Tibial artery (tissue), 4 donors: ENCODE data around the gene NRF1.

Source experiments
- DNase-seq, 2 donors: peaks; one replicate each; pipeline ENCODE4 v3.0.0-alpha.2; 2019
- H3K27ac ChIP-seq, 2 donors: fragments of 200-600 bp; sonication (generic) in 1 of 2; 1 replicate in 1 of 2; 2 replicates in 1 of 2; pipeline ENCODE4 v1.5.1; 2018 to 2019; ENCODE audit warnings: mild to moderate bottlenecking in 1 of 2
- H3K27me3 ChIP-seq, 2 donors: fragments of 200-600 bp; sonication (generic) in 1 of 2; one replicate each; pipeline versions ENCODE4 v1.5.1 to v1.6.0; 2016 to 2019
- H3K36me3 ChIP-seq, 3 donors: fragments of 200-600 bp; sonication (generic) in 2 of 3; one replicate each; pipeline ENCODE4 v1.5.1; 2016 to 2019; ENCODE audit warnings: mild to moderate bottlenecking in 2 of 3
- H3K4me1 ChIP-seq, 4 donors: fragments of 200-600 bp; sonication (generic) in 2 of 4; 1 replicate in 3 of 4; 2 replicates in 1 of 4; pipeline ENCODE4 v1.5.1; 2016 to 2019
- H3K4me3 ChIP-seq, 2 donors: fragments of 200-600 bp; sonication (generic) in 1 of 2; 1 replicate in 1 of 2; 2 replicates in 1 of 2; pipeline ENCODE4 v1.5.1; 2018 to 2019; ENCODE audit warnings: mild to moderate bottlenecking in 2 of 2
- H3K9me3 ChIP-seq, 3 donors: fragments of 200-600 bp; sonication (generic) in 1 of 3; one replicate each; pipeline ENCODE4 v1.5.1; 2016 to 2019
- intact Hi-C: fragments of 100-400 bp; cut with DNase I; formaldehyde crosslinking; loops from one replicate; pipeline ENCODE4 v1.15.0; 2023; ENCODE audit warnings: low total_unique reads
- TF ChIP-seq, protein P1 (sequence below), 2 experiments: fragments of 200-600 bp in 1 of 2; fragments of 450-650 bp in 1 of 2; IDR thresholded peaks; one replicate each; pipeline ENCODE4 v1.5.1; 2017 to 2019; ENCODE audit warnings: antibody characterized with exemption in 2 of 2, mild to moderate bottlenecking in 1 of 2, moderate library complexity in 1 of 2

NRF1 gene

DNA sequence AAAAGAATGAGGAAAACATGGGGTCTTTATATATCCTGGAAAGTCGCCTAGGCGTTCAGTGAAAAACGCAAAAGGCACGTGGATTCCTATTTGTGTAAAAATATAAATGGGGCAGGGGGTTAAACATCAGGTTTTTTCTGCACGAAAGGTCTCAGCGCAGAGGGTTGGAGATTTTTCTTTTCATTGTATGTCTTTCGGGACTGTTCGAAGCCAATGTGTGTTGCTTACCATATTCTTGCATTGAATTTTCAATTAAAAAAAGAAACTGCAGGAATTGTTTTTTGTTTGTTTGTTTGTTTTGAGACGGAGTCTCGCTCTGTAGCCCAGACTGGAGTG lies 172.0 kb downstream of the NRF1 start:
- no peak overlapping the region for H3K27ac ChIP-seq
- H3K4me1 ChIP-seq = peaks cover 5 to 73% (median 66%) of the 10 kb centered on the region in 4 donors
- no peak overlapping the region for H3K4me3 ChIP-seq
- TF ChIP-seq, protein P1, sequence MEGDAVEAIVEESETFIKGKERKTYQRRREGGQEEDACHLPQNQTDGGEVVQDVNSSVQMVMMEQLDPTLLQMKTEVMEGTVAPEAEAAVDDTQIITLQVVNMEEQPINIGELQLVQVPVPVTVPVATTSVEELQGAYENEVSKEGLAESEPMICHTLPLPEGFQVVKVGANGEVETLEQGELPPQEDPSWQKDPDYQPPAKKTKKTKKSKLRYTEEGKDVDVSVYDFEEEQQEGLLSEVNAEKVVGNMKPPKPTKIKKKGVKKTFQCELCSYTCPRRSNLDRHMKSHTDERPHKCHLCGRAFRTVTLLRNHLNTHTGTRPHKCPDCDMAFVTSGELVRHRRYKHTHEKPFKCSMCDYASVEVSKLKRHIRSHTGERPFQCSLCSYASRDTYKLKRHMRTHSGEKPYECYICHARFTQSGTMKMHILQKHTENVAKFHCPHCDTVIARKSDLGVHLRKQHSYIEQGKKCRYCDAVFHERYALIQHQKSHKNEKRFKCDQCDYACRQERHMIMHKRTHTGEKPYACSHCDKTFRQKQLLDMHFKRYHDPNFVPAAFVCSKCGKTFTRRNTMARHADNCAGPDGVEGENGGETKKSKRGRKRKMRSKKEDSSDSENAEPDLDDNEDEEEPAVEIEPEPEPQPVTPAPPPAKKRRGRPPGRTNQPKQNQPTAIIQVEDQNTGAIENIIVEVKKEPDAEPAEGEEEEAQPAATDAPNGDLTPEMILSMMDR (IDR thresholded peaks at IDR 0.05) = no peak
- no peak for DNase-seq
- H3K9me3 ChIP-seq = no peaks in the 10 kb centered on the region
- H3K27me3 ChIP-seq = peaks cover 34 to 97% of the 10 kb centered on the region in 2 donors
- no peaks in the 10 kb centered on the region for H3K36me3 ChIP-seq
- intact Hi-C loops = no loop called here

DNA sequence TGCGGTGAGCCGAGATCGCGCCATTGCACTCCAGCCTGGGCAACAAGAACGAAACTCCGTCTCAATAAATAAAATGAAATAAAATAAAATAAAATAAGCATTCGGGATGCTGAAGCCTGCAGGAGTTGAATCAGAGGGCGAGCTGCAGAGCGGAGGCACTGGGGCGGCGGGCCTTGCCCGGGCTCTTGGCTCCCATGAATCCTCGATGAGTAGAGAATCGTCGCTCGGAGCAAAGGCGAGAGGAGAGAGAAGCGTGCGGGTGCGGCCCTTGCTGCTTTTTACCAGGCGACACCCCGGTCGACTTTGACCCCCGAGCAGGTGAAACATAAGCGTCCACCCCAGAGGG lies 172.9 kb downstream of the NRF1 start:
- H3K27me3 ChIP-seq = peaks cover 29 to 95% of the 10 kb centered on the region in 2 donors
- no peaks in the 10 kb centered on the region for H3K9me3 ChIP-seq
- TF ChIP-seq, protein P1 (IDR thresholded peaks at IDR 0.05) = no peak
- no peak overlapping the region for H3K27ac ChIP-seq
- intact Hi-C loops = no loop called here
- H3K4me3 ChIP-seq = no peak overlapping the region
- no peaks in the 10 kb centered on the region for H3K36me3 ChIP-seq
- no peak for DNase-seq
- H3K4me1 ChIP-seq = peaks cover 5 to 64% (median 57%) of the 10 kb centered on the region in 4 donors

DNA sequence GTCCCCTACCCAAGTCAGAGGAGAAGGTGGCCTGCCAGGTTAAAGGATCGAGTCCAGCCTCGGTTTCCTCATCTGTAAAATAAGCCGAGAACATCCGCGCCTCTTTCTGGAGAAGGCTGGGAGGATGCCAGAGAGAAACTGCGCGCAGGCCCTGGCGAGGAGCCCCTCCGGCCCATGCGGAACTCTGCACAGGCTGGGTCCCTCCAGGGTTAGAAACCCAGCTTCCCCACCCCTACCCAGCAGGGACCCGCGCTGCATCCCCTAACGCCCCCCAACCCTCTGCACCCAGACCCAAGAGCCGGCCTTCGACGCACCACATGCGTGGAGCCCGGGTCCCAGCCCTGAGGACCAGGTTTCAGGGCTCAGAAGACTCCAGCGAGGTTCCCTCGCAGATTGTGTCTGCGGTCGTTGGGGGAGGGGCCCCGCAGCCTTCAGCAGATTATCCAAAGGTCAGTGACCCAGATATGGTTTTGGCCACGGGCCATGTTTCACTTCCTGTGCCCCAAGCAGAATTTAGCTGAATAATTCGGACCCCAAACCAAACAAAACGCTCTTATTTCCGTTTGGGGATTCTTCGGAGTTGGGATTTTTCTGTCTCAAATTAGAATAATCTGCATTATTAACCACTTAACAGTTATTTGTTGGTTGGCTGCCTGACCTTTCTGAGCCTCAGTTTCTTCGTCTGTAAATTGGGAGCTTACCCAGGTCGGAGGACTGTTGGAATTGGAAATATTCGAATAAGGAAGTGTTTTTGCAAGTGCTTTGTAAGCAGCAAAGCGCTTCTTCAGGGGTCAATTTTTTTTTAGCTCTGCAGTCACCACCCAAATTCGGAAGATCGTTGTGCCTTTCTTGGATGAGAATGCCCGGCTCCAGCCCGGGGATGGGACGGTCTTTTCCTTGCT lies 173.5 kb downstream of the NRF1 start:
- H3K4me1 ChIP-seq = peaks cover 4 to 58% (median 51%) of the 10 kb centered on the region in 4 donors
- H3K36me3 ChIP-seq = no peaks in the 10 kb centered on the region
- no peak for DNase-seq
- H3K9me3 ChIP-seq = no peaks in the 10 kb centered on the region
- no peak overlapping the region for H3K4me3 ChIP-seq
- no peak overlapping the region for H3K27ac ChIP-seq
- peaks cover 26 to 93% of the 10 kb centered on the region in 2 donors for H3K27me3 ChIP-seq
- TF ChIP-seq, protein P1 (IDR thresholded peaks at IDR 0.05) = no peak
- intact Hi-C loops = no loop called here

DNA sequence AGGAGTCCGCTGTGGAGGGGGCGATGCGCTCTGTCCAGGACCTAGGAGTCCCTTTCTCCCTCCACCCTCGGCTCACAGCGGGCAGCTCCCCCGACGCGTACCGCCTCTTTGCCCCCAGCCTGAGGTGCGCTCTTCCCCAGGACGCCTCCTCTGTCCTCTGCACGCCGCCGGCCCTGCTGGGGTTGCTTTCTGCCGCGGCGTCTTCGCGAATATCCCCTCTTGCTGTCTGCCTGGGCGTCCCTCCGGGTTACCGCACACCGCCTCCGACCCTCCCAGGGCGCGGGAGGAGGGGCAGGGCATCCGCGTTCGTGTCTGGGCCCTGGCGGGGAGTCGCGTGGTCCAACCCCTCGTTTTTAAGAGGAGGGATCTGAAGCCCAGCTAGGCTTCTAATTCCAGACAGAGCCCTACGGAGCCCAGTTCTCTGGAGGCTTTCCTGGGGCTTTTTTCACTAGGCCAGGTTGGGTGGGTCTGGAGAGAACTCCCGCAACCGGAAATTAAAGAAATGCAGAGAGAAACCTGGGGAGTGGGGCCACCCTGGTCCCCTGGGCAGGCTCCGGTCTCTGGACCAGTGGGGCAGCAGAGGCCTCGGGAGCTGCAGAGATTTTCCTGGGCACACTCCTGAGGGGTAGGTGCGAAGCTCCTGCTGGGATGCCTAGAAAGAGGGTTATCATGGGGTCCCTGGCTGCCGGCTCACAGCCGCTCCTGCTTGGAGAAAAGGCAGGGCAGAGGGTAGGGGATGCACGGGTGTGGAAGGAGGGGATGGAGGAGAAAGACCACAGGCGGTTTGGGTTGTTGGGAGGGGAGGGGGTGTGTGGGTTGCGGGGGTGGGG lies 174.4 kb downstream of the NRF1 start:
- TF ChIP-seq, protein P1 (IDR thresholded peaks at IDR 0.05) = no peak
- no peak for DNase-seq

DNA sequence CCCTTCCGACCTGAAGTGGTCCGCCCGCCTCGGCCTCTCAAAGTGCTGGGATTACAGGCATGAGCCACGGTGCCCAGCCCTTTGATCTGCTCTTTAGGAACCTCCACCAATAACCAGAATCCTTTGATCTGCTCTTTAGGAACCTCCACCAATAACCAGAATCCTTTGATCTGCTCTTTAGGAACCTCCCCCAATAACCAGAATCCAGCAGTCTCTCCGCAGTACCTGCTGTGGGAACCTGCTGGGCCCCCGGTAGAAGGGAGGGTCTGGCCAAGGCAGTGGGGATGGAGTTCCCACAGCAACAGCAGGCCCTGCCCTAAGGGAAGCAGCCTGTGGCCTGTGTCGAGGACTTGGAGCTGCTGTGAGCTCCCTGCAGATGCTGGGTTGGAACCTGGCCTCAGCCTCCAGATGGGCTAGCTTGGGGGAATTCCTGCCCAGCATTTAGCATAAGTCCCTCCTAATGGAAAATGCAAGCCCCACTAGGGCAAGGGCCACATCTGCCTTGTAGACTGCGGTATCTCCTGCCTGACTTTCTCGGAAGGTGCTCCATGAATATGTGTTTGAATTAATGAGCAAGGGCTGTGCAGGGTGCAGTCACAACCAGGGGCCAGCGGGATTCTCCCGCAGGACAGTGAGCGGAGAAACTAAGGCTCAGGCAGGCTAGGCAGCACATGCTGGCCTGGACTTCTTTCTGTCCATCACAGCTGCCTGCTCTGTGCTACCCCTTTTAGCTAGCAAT lies 175.5 kb downstream of the NRF1 start:
- DNase-seq = no peak
- no peak overlapping the region for H3K27ac ChIP-seq
- peaks cover 0 to 38% (median 32%) of the 10 kb centered on the region in 4 donors for H3K4me1 ChIP-seq
- intact Hi-C loops = no loop called here
- H3K9me3 ChIP-seq = no peaks in the 10 kb centered on the region
- no peak overlapping the region for H3K4me3 ChIP-seq
- peaks cover 13 to 85% of the 10 kb centered on the region in 2 donors for H3K27me3 ChIP-seq
- TF ChIP-seq, protein P1 (IDR thresholded peaks at IDR 0.05) = no peak
- H3K36me3 ChIP-seq = no peaks in the 10 kb centered on the region

More for the DNA sequence above, 174.4 kb downstream of the NRF1 start:
- Histone ChIP-seq H3K4me1 (peaks cover 0 to 49% (median 42%) of the 10 kb centered on the region in 4 donors), H3K27me3 (peaks cover 20 to 93% of the 10 kb centered on the region in 2 donors), H3K27ac (no peak overlapping the region), H3K36me3 (no peaks in the 10 kb centered on the region), H3K4me3 (no peak overlapping the region), H3K9me3 (no peaks in the 10 kb centered on the region)
- intact Hi-C loops = no loop called here
